HG03045 (cell line): ENCODE results near the gene SPG7.
"Not testable (repeated sequence)": the region's sequence is repeated elsewhere in the genome, so short reads cannot be mapped to it uniquely, and the experiment has no call there.

Source experiments
- ATAC-seq: cut with Tn5 transposase; IDR thresholded peaks from one replicate; pipeline ENCODE4 v1.9.1; 2021; ENCODE audit warnings: mild to moderate bottlenecking, moderate library complexity; ENCODE audit not compliant: unreplicated experiment

SPG7 gene

DNA sequence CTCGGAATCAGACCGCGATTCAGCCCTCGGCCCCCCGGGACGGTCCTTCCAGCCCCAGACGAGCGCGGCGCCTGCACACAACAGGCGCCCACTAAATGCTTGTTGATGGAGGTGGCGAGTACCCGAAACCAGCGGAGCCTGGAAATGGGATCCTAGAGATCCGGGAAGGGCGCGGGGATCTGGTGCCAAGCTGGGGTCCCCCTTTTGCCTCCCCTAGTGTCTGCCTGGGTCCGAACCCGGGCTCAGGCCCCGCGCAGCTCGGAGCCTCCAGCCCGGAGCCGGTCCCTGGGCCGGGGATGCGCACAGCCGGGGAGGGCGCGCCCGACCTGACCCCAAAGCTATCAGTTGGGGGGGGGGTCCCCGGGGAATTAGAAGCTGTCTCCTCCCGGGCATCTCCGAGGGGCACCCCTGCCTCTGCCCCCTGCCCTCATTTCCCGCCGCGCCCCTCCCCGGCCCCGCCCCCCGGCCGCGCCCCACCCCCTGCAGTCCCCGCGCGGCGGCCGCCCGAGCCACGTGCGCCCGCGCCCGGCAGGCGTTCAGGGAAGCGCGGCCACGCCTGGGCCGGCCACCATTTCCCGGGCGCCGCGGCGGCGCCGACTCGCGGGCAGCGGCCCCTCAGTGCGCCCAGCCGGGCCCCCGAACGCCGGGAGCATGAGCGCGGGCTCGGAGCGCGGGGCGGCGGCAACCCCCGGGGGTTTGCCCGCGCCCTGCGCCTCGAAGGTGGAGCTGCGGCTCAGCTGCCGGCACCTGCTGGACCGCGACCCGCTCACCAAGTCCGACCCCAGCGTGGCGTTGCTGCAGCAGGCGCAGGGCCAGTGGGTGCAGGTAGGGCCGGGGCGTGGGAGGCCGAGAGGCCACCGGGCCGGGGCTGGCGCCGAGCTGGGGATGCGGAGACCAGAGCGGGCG, 67.3 kb downstream of the SPG7 start, which contains the start of gene CPNE7:
Gene CPNE7 (plus strand): TSS at position 512 of the 906 bp plus-strand sequence. CDS start 140 bp downstream, at position 652.
- no peak for ATAC-seq

DNA sequence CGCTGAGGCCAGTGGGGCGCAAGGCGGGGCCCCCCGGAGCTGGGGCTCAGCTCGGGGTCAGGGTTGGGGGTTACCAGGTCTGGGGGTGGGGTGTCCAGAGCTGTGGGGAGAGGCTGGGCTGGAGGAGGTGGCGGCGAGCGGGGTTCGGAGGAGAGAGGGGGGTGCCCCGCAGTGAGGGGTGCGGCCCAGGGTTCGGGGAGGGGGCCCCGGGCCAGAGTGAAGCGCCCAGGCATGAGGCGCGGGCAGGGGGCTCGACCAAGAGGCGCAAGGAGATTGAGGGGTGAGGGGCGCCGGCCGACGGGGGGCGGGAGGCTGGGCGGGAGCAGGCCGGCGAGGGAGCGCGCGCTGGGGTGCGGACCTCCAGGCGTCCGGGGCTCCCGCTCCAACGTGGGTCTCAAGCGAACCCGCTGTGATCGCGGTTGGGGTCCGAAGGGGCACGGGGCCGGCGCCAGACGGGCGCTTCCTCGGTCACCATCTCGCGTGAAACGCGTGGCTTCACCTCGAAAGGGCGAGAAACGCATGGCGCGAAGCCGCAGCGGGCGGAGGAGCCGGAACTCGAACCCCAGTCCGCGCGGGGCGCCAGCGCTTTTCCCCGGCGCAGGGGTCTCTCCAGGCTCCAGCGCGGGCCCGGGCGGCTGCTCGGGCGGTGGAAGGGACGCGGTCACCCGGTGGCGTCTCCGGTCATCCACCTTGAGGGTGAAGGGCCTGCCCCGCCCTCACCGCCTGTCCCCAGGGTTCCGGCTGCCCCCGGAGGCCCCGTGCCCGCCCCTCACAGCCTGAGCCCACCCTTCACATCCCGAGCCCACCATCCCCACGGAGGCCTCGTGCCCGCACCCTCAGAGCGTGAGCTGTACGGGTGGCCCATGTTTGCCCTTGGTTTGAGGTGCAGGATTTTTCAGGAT, 68.2 kb downstream of the SPG7 start:
- no peak for ATAC-seq

DNA sequence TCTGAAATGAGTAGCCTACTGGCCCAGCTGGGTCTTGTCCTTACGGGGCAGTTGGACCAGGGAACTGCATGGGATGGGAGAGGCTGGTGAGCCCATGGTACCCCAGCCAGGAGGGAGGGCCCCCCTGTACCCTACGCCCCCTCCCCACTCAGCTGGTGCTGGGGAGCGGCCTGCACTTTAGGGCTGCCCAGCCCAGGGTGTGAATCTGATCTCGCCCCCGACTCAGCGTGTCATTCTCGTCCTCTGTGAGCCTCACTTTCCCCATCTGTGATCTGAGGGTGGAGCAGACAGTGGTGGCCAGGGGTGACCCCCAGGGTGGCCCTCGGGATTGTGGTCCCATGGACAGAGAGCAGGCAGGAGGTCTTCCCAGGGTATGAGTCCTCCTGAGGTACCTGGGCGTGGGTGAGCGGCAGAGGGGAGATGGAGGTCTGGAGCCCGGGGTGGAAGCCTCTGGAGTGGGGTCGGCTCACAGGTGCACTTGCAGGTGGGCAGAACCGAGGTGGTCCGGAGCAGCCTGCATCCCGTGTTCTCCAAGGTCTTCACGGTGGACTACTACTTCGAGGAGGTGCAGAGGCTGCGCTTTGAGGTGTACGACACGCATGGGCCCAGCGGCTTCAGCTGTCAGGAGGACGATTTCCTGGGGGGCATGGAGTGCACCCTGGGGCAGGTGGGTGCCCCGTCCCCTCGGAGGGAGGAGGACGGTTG, 69.0 kb downstream of the SPG7 start:
- ATAC-seq, result no peak

DNA sequence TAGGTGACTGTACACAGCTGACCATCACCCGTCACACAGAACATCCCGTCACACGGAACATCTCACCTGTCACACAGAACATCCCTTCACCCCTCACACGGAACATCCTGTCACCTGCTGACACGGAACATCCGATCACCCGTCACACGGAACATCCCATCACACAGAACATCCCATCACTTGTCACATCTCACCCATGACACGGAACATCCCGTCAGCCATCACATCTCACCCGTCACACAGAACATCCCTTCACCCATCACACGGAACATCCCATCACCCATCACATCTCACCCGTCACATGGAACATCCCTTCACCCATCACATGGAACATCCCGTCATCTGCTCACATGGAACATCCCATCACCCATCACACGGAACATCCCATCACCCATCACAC, 71.1 kb downstream of the SPG7 start:
- no peak for ATAC-seq

DNA sequence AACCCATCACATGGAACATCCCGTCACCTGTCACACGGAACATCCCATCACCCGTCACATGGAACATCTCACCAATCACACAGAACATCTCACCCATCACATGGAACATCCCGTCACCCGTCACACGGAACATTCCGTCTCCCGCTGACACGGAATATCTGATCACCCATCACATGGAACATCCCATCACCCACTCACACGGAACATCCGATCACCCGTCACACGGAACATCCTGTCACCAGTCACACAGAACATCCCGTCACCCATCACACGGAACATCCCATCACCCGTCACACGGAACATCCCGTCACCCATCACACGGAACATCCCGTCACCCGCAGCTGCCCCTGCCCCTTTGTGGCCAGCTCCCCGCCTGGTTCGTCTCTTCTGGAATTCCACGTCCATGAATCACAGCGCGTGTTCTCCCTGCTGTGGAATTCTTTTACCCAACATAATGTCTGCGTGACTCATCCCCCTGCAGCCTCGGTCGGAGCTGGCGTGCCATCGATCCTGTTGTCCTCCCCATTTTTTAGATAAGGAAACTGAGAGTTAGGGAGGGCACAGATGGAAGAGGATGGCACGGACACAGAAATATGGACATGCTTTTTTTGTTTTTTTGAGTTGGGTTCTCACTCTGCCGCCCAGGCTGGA, 73.0 kb downstream of the SPG7 start:
- no peak for ATAC-seq

DNA sequence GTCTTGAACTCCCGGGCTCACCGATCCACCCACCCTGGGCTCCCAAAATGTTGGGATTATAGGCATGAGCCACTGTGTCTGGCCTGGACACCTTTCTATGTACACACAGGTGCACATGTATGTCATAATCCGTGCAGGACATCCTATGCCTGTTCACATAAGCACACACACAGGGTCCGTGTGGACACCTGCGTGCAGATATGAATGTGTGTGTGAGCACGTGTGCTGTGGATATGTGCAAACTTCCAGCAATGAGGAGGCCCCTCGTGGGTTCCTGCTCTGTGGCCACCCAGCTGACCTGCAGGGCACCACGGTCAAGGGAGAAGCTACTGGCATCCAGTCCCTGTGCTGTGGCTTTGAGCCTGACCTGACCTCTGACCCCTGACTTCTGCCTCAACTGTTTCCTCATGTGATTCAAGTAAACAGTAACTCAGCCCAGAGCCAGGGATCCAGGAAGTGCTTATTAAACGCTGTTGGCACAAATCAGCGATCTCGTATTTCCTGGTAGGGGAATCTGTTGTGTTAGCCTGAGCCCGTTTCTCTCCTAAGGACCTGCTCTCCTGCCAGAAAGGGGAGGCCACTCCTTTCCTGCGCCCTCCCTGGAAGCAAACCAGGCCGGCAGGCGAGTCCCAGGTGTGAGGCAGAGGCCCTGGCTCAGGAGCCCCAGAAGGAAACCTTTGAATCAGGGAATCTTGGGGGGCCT, 73.8 kb downstream of the SPG7 start:
- ATAC-seq, result no peak

DNA sequence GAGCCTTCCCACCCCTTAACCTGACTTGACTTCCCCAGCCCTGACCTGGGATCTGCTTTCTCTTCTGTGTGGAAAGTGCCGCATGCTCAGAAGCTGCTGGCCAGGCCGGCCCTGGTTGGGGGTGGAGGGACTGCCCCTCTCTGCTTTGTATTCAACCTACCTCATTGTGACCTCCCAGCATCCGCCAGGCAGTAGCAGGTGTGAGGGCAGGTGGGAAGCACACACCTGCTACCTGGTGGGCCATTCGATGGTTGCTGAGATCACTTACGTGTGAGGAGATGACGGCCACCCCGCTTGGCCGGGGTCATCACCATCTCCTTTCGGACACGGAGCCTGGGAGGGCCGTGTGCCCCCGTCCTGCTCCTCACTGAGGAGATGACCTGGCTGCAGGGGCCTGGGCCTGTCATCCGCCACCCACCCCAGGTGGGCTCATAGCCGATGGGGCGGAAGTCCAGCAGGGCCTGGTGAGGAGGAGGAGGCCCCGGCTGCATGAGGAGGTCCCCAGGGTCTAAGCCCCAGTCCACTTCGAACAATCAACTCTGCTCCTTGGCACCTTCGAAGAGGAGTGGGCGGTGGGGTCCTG, 74.5 kb downstream of the SPG7 start:
- ATAC-seq, result no peak

DNA sequence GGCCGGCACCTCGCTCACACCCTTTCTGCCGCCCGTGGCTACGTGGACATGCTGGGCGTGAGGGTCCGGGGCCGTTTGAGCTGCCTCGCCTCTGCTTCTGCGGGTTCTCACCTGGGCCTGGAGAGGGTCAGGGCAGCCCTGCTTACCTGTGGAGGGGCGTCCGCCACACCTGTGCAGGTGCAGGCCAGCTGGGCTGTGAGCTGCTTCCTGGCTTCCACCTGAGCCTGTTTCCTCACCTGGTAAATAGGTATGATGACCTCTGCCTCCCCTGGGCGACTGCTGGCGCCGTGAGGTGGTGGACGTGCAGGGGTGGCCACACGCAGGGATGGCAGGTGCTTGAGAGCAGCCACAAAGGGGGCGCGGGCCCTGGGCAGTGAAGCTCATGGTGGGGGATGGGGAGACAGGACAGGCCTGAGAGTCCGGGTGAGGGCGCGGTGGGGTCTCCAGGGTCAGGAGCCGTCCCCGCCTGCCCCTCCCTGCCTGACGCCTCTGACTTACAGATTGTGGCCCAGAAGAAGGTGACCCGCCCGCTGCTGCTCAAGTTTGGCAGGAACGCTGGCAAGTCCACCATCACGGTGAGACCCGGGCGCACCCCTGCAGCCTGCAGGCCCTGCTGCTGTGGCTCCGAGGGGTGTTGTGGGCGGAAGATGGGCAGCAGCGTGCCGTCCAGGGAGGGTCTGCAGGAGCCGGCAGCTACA, 75.1 kb downstream of the SPG7 start:
- ATAC-seq, result no peak

DNA sequence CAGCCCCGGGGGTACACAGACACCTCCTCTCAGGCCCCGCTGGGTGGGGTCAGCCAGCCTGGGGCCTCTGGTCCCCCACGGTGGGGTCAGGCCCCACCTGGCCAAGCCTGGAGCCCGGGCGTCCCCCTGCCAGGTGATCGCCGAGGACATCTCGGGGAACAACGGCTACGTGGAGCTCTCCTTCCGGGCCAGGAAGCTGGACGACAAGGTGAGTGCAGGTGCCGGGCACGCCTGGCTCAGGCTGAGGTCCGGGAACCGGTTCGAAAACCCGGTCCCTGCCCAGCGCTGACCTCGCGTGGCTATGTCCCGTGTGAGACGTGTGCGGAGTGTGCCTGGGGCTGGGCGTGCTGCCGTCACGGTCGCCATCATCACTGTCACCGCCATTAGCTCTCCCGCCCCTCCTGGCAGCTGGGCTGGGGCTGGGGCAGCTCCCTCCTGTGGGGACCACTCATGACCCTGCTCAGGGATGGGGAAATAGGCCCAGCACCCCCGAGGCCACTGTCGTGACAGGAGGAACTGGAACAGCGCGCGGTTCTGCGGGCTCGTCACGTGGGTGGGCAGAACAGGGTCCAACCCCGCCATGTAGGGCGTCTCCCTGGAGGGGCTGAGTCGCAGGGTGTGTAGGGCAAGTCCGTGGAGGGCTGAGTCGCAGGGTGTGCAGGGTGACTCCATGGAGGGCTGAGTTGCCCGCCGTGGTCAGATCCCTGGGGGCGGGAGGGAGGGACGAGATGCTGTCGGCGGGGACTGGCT, 75.9 kb downstream of the SPG7 start:
- no peak for ATAC-seq

DNA sequence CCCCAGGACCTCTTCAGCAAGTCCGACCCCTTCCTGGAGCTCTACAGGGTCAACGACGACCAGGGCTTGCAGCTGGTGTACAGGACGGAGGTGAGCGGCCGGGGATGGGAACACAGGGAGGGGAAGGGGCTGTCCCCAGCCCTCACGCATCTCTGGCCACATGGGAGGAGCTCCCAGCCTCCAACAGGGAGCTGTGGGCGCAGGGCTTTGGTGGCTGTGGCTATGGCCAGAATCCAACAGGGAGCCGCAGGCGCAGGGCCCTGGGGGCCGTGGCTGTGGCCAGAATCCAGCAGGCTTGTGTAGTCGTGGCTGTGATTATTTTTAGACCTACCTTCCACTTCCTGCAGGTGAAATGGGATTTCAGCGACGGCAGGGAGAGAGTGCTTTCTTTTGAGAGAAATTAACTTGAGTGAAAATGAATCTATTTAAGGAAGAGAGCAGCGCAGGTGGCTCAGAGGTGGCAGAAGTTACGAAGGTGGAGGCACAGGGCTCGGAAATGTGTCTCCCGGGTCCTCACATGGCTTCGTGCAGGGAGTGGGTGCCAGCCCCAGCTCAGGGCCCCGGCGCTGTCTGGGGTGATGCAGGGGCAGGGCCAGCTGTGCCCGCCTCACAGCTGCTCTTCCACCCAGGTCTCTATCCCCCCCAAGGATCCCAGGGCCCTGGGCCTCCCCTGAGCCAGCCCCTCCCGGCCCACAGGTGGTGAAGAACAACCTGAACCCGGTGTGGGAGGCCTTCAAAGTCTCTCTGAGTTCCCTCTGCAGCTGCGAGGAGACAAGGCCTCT, 76.8 kb downstream of the SPG7 start:
- ATAC-seq, result no peak

DNA sequence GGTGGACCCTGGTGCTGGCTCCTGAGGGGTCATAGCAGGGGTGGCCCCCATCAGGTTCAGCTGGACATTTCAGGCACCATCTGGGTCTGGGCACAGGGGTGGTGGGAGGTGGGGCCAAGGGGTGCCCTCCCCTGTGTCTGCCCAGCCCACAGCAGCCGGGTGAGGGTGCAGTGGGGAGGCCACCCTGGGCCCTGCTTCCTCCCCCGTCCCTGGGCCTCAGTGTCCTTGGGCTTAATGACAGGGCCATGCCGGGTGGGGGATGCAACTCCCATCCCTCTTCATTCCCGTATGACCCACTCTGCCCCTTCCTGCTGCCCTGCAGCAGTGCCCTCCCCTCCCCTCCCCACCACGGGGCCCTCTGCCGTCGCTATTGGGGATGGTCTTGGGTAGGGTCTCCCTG, 78.0 kb downstream of the SPG7 start:
- ATAC-seq, result no peak

DNA sequence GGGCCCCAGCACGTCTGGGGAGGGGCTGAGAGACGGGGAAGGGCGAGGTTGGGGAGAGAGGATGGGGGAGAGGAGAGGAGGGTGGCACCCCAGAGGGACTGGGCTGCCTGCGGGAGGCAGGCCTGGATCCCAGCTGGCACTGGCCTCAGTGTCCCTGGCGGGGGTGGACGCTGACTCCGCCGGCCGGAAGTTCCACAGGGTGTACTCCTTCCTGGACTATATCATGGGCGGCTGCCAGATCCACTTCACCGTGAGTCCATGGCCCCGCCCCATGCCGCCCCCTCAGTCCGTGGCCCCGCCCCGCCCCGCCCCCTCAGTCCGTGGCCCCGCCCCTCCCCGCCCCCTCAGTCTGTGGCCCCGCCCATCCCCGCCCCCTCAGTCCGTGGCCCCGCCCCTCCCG, 78.7 kb downstream of the SPG7 start:
- no peak for ATAC-seq

DNA sequence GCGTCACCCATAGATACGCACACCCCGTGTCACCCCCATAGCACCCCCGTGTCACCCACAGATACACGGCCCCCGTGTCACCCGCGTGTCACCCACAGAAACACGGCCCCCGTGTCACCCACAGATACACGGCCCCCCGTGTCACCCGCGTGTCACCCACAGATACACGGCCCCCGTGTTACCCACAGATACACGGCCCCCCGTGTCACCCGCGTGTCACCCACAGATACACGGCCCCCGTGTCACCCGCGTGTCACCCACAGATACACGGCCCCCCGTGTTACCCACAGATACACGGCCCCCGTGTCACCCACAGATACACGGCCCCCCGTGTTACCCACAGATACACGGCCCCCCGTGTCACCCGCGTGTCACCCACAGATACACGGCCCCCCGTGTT, 79.5 kb downstream of the SPG7 start:
- ATAC-seq, result not testable (repeated sequence)

DNA sequence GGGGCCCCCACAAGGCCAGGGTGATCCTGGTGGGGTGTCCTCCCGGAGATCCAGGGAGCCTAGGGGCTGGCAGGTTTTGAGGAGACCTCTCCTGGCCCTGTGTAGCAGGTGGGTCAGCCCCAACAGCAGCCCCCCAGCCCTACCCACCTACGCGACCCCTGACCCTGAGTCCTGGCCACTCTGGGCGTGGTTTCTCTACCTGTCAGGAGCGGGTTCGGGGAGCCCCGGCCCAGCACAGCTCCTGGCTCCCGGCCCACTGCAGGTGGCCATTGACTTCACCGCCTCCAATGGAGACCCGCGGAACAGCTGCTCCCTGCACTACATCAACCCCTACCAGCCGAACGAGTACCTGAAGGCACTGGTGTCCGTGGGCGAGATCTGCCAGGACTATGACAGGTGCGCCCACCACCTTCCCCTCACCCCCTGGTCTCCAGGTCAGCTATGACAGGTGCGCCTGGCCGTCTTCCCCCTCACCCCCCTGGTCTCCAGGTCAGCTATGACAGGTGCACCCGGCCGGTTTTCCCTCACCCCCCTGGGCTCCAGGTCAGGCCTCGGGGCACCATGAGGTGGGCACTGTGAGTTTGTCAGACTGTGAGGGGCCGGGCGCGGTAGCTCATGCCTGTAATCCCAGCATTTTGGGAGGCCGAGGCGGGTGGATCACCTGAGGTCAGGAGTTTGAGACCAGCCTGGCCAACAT, 80.4 kb downstream of the SPG7 start:
- ATAC-seq, result no peak

DNA sequence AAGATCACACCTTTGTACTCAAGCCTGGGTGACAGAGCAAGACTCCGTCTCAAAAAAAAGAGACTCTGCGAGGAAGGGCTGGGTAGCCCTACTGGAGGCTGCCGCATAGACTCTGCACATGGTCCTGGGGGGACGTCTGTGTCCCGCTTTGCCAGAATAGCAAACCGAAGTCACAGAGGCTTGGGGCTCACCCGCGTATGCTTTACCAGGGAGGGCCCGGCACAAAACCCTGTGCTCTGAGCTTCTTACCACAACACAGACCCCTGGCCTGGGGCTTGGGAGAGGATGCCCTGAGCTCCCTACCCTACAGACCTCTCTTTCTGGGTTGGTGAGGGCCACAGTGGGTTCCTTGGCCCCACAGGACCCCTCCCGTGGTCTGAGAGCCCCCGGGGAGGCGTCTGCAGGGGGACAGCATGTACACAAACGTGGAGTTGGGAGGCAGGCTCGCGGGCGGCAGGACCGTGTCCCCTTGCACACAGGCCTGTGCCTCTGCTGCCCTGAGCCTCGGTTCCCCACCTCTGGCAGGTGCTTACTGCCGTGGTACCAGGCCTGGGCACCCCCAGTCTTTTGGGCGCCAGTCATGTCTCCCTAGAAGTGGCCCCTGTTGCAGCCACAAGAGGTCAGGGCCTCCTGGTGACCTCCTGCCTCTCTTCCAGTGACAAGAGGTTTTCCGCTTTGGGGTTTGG, 81.2 kb downstream of the SPG7 start:
- no peak for ATAC-seq

DNA sequence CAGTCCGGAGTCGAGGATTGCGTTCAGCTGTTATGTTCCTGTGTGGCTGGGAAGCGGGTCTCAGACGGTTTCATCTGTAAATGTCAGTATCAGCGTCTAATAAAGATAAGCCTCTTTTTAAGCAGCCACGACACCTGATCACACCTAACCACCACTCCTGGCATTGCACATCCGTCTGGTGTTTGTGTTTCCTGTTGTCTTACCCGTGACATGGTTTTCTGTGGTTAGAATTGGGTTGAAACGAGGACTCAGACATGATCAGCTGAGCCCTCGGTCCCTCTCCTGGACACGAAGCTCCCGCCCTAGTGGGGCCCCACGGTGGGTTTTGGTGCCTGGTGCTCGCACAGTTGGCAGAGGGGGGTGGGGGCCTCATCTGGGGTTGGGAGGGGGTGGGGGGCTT, 85.6 kb downstream of the SPG7 start:
- no peak for ATAC-seq
